Brain pericyte (primary cell): ENCODE data around the gene MAPK9.
"Not testable (repeated sequence)": the region's sequence is repeated elsewhere in the genome, so short reads cannot be mapped to it uniquely, and the experiment has no call there.

ENCODE experiments used
- DNase-seq: peaks from one replicate; pipeline ENCODE4 v3.0.0-alpha.2; 2012; ENCODE audit warnings: low read depth, low spot score

MAPK9 gene

GRCh38 chr5:180326989-180327565 lies 35.2 kb upstream of the MAPK9 start:
- no peak for DNase-seq

DNA sequence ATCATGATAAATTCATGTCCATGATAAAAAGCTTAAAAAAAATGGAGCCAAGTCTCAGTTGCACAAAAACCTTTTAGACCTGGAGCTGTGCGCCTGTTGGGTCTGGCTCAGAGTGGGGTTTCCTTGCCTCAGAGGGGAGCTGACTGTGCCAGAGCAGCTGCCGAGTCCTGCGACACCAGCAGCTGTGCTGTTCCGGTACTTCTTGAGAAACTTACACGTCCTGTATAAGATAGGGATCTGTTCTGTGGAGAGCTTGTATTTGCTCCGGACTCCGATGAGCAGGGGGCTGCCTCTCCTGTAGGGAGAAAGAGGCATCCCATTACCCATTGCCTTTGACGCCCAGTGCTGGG lies 32.7 kb upstream of the MAPK9 start:
- no peak for DNase-seq

GRCh38 chr5:180323941-180324600 lies 32.2 kb upstream of the MAPK9 start:
- DNase-seq, result no peak

- DNase-seq, result no peak
Observed at GRCh38 chr5:180323160-180323559, 31.3 kb upstream of the MAPK9 start.

- DNase-seq, result no peak
Observed at GRCh38 chr5:180318456-180319089, 26.7 kb upstream of the MAPK9 start.

DNA sequence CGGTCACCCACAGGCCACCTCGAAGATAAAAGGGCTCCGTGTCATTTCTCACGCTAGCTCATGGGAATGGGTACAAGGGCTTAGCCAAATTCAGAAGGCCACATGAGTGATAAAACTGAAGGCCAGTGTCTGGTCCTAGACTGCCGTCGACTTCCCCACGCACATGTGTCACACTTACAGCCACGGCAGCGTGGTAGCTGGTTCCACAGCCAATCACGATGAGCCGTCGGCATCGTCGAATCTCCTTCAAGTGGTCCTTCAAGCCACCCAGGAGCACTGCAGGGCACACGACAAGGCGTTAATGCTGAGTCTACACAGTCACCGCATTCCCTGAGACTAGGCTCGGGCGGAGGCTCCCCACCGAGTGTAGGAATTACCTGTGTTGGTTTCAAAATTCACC lies 24.7 kb upstream of the MAPK9 start:
- DNase-seq, result no peak

GRCh38 chr5:180315762-180316212 lies 23.9 kb upstream of the MAPK9 start:
- DNase-seq, result no peak

- no peak for DNase-seq
Observed at GRCh38 chr5:180313677-180314505, 22.0 kb upstream of the MAPK9 start.

GRCh38 chr5:180311216-180311615 lies 19.3 kb upstream of the MAPK9 start:
- DNase-seq, result no peak

DNA sequence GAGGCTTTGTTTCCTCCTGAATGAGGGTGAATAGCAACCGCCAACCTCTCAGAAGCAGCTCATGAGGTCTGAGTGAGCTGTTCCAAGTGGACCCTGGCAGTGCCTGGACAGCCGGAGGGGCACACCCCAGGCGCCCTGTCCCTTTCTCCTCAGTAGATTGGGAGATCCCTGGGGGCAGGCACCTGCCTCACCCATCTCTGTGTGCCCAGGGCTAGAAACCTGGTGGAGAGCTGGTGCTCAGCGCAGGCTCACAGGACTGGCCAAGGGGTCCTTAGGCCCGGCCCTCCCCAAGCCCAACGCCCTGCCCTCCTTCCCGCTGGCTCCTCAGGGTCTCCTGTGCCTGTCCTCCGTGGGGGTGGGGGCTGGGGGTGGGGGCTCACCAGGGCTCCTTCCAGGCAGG lies 14.9 kb upstream of the MAPK9 start:
- no peak for DNase-seq

DNA sequence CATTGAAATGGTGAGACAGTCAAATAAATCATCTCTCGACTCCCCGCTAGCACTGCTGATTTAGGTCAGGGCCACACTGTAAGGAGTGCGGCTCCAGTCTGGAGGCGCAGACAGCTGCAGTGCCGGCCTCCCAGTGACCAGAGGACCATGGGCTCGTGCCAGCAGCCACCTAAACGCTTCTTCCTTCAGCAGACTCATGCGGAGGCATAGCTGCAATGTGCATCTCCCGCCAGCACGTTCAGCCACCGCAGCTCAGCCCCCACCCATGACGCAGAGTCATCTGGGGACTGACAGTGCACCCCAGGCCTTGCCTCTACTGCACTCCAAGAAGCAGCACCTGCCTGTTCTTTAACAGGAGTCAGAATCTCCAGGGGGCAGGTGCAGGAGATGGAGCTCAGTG lies 13.6 kb upstream of the MAPK9 start:
- no peak for DNase-seq

DNA sequence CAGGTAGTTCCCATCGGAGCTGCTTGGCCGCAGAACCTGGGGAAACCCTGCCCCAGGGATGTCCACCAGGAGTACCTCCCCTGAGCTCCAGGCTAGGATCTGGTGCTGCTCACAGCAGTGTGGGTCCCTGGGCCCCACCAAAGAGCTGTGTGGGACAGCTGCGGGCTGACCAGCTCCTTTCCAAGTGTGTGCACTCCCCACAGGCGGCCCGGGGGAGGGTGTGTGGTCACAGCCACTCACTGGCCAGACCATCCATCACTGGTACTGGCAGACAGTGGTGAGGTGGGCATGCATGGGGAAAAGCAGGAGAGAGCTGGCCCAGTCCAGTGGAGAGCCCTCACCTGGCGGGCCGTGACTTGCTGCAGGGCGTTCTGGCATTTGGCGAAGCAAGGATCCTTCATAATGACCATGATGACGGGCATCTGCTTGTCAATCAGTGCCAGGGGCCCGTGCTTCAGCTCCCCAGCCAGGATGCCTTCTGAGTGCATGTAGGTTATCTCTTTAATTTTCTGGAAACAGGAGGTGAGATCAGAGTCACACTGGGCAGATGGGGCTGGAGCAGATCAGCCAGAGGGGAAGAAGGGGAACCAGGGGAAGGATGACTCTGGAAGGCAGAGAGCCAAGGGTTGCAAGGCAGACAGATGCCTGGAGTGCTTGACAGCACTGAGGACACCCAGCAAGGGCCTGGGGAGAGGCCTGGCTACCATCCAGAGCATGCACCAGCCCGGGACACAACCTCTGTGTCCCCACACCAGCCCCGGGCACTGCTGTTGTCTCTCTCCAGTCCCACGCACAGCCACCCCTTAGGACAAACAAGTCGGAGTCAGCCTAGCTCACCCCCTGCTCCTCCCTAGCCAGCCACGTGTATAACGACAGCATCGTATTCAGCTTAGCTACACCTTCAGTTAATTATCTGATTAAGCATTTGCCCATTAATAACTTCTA lies 12.8 kb upstream of the MAPK9 start:
- DNase-seq, result no peak

DNA sequence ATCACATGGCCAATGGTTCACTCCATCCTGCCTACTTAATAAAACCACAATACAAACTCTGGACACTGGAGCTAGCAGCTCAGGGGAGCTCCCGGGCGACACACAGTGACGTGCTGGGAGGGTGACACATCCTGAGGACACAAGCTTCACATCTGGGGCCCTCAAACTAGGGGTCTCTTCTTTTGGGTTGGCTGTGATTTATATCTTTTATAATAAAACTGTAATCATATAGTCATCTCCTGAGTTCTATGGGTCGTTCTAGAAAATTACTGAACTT lies 12.1 kb upstream of the MAPK9 start:
- DNase-seq, result no peak

GRCh38 chr5:180303226-180304015 lies 11.5 kb upstream of the MAPK9 start:
- no peak for DNase-seq

DNA sequence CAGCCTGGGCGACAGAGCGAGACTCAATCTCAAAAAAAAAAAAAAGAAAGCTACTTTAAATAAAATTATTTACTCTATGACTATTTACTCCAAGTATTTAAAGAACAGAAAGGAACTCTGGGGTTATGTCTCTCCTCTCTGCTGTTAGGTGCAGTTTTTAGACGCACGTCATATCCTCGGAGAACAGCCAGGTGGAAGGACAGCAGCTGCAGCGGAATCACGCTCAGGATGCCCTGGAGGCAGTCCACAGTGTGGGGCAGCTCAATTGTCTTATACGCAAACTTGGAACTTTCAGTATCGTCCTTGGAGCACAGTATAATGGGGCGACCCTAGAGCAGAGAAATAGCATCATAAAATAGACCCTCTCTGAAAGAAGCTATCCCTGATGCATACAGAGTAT lies 10.4 kb upstream of the MAPK9 start:
- no peak for DNase-seq

DNA sequence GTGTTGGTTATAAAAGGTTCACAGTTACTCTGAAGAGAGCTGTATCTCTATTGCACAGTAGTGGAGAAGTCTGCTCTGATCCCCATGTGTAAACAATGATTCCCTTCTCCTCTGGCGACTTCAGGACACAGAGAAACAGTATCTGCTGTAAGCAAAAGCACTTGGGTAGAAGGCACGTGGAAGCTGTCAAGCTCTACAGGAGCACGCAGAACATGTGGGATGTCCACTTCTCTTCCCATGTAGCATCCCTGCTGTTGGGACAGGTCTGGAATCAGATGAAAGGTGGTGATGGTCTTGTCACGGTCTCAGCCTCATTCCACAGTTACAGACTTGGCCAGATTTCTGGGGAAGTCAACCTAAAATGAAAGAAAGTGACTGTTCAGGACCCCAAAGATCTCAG lies 9.4 kb upstream of the MAPK9 start:
- DNase-seq, result no peak

- DNase-seq, result no peak
Observed at GRCh38 chr5:180299526-180299925, 7.6 kb upstream of the MAPK9 start.

DNA sequence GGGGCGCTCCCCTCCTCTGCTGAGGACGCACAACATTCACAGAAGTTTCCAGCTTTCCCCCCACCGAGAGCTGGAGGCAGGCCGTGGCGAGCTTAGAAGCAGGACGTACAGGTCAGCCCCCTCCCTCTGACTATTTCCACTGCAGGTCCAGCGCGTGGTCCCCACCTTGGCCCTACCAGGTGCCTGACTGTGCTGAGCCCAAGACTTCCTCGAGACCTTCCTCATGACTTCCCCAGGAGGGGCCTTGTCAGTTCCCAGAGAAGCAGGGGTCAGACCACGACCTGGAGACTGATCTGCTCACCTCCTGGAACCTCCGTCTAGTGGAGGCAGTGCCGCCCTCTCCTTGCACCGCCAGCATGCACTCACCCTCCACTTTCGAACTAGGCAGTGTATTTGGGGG lies 7.1 kb upstream of the MAPK9 start:
- DNase-seq, result not testable (repeated sequence)

- no peak for DNase-seq
Observed at GRCh38 chr5:180297587-180298282, 5.9 kb upstream of the MAPK9 start.

GRCh38 chr5:180296771-180297170 lies 4.9 kb upstream of the MAPK9 start:
- no peak for DNase-seq
